MM.1S (cell line): ENCODE data around the gene RFC5.

Experiments used
- DNase-seq: peaks from one replicate; pipeline ENCODE4 v3.0.0-alpha.2; 2015
- H2AFZ ChIP-seq: fragments of 300-600 bp; sonication (generic); 2 replicates; pipeline ENCODE4 v1.6.0; 2016; ENCODE audit warnings: antibody characterized with exemption, low read length
- H3F3A ChIP-seq: fragments of 300-600 bp; sonication (generic); 2 replicates; pipeline ENCODE4 v1.6.1; 2016; ENCODE audit warnings: mild to moderate bottlenecking, antibody characterized with exemption, low read length, moderate library complexity, mixed read lengths; ENCODE audit not compliant: insufficient read depth
- H3K27ac ChIP-seq: fragments of 300-600 bp; sonication (generic); 2 replicates; pipeline ENCODE4 v1.5.1; 2016; ENCODE audit warnings: mild to moderate bottlenecking, low read length
- H3K27me3 ChIP-seq: fragments of 300-600 bp; sonication (generic); replicated peaks from 2 replicates; pipeline ENCODE4 v1.6.0; 2016; ENCODE audit warnings: low read length; ENCODE audit not compliant: insufficient read depth
- H3K36me3 ChIP-seq: fragments of 300-600 bp; sonication (generic); replicated peaks from 2 replicates; pipeline ENCODE4 v1.6.1; 2016; ENCODE audit warnings: mild to moderate bottlenecking, low read length, mixed read lengths; ENCODE audit not compliant: insufficient read depth
- H3K4me1 ChIP-seq: fragments of 300-600 bp; sonication (generic); 2 replicates; pipeline ENCODE4 v1.6.1; 2016; ENCODE audit warnings: low read length, mixed read lengths
- H3K4me2 ChIP-seq: fragments of 300-600 bp; sonication (generic); 2 replicates; pipeline ENCODE4 v1.6.0; 2016; ENCODE audit warnings: low read depth, low read length
- H3K4me3 ChIP-seq: fragments of 300-600 bp; sonication (generic); 2 replicates; pipeline ENCODE4 v1.5.1; 2016; ENCODE audit warnings: low read length, mixed read lengths
- H3K79me2 ChIP-seq: fragments of 300-600 bp; sonication (generic); 2 replicates; pipeline ENCODE4 v1.6.1; 2016; ENCODE audit warnings: mixed run types, low read length, mixed read lengths
- H3K9ac ChIP-seq: fragments of 300-600 bp; sonication (generic); 2 replicates; pipeline ENCODE4 v1.6.1; 2016; ENCODE audit warnings: low read length, mixed read lengths
- H3K9me2 ChIP-seq: fragments of 300-600 bp; sonication (generic); replicated peaks from 2 replicates; pipeline ENCODE4 v1.6.1; 2016; ENCODE audit warnings: mild to moderate bottlenecking, low read length, mixed read lengths; ENCODE audit not compliant: insufficient read depth
- H3K9me3 ChIP-seq: fragments of 300-600 bp; sonication (generic); replicated peaks from 2 replicates; pipeline ENCODE4 v1.6.1; 2016; ENCODE audit warnings: mild to moderate bottlenecking, low read length, mixed read lengths; ENCODE audit not compliant: insufficient read depth
- H4K20me1 ChIP-seq: fragments of 300-600 bp; sonication (generic); 2 replicates; pipeline ENCODE4 v1.6.1; 2016; ENCODE audit warnings: mild to moderate bottlenecking, low read length, moderate library complexity, mixed read lengths; ENCODE audit not compliant: insufficient read depth
- EZH2 ChIP-seq: fragments of 300-600 bp; sonication (generic); optimal IDR thresholded peaks from 2 replicates; pipeline ENCODE3; 2017; ENCODE audit warnings: low read depth, mild to moderate bottlenecking, antibody characterized with exemption, low read length, mixed read lengths
- EZH2phosphoT487 ChIP-seq: fragments of 300-600 bp; sonication (generic); IDR thresholded peaks from 2 replicates; pipeline ENCODE4 v1.6.1; 2018; ENCODE audit warnings: antibody characterized with exemption, low read length
- TF ChIP-seq, protein P1 (sequence below): fragments of 300-600 bp; sonication (generic); IDR thresholded peaks from 2 replicates; pipeline ENCODE4 v1.5.1; 2016; ENCODE audit warnings: antibody characterized with exemption, low read length, mixed read lengths

The RFC5 gene

GRCh38 chr12:117972301-117972700 is 44.2 kb upstream of the RFC5 start:
- Histone ChIP-seq H3K4me2 (no peak overlapping the region), H3K4me1 (no peaks in the 10 kb centered on the region), H3K4me3 (no peak overlapping the region), H3K79me2 (no peaks in the 10 kb centered on the region), H3K9ac (no peak overlapping the region), H3K27ac (no peak overlapping the region), H2AFZ (no peak overlapping the region), H3K9me3 (no peaks in the 10 kb centered on the region), H3F3A (no peaks in the 10 kb centered on the region), H3K27me3 (no peaks in the 10 kb centered on the region), H3K9me2 (no peaks in the 10 kb centered on the region), H3K36me3 (no peaks in the 10 kb centered on the region), H4K20me1 (no peaks in the 10 kb centered on the region)
- DNase-seq: no peak
- TF ChIP-seq EZH2phosphoT487 (no peak), EZH2 (no peak)
- TF ChIP-seq, protein P1, sequence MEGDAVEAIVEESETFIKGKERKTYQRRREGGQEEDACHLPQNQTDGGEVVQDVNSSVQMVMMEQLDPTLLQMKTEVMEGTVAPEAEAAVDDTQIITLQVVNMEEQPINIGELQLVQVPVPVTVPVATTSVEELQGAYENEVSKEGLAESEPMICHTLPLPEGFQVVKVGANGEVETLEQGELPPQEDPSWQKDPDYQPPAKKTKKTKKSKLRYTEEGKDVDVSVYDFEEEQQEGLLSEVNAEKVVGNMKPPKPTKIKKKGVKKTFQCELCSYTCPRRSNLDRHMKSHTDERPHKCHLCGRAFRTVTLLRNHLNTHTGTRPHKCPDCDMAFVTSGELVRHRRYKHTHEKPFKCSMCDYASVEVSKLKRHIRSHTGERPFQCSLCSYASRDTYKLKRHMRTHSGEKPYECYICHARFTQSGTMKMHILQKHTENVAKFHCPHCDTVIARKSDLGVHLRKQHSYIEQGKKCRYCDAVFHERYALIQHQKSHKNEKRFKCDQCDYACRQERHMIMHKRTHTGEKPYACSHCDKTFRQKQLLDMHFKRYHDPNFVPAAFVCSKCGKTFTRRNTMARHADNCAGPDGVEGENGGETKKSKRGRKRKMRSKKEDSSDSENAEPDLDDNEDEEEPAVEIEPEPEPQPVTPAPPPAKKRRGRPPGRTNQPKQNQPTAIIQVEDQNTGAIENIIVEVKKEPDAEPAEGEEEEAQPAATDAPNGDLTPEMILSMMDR: no peak

DNA sequence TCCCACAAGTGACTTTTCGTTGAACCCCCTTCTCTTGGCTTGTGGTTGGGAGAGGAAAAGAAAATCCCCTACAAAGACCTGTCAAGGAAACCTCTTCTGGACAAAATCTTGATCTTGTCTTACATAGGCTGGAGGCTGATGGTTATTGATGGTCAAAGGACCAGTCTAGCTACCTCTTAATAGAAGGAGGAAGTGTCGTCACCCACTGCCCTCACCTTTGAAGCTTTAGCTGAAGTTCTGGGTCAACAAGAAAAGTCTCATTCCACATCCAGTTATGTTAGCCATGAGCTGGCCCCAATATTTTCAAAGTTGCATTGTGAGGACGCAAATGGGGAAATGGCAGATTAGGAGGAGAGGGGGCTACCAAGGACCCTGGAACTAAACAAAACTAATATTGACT is 41.5 kb upstream of the RFC5 start:
- TF ChIP-seq, protein P1: no peak
- TF ChIP-seq EZH2 (no peak), EZH2phosphoT487 (no peak)
- H3K4me1 ChIP-seq: no peaks in the 10 kb centered on the region
- DNase-seq: no peak
- no peaks in the 10 kb centered on the region for H3K79me2 ChIP-seq
- no peaks in the 10 kb centered on the region for H3K36me3 ChIP-seq
- H2AFZ ChIP-seq: no peak overlapping the region
- no peak overlapping the region for H3K27ac ChIP-seq
- no peaks in the 10 kb centered on the region for H3K9me2 ChIP-seq
- no peaks in the 10 kb centered on the region for H3K27me3 ChIP-seq
- no peaks in the 10 kb centered on the region for H4K20me1 ChIP-seq
- H3K4me3 ChIP-seq: no peak overlapping the region
- H3K4me2 ChIP-seq: no peak overlapping the region
- no peak overlapping the region for H3K9ac ChIP-seq
- H3K9me3 ChIP-seq: no peaks in the 10 kb centered on the region
- H3F3A ChIP-seq: no peaks in the 10 kb centered on the region

DNA sequence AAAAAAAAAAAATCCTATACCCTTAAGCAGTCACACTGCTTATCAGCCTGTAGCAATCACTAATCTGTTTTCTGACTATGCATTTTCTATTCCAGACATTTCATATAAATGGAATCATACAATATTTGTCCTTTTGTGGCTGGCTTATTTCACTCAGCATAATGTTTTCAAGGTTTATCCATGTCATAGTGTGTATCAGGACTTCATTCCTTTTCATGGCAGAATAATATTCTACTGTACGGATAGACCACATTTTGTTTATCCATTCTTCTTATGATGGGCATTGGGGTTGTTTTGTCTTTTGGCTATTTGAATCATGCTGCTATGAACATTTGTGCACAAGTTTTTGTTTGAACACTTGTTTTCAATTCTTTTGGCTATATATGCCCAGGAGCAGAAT is 39.1 kb upstream of the RFC5 start:
- no peaks in the 10 kb centered on the region for H3K79me2 ChIP-seq
- no peaks in the 10 kb centered on the region for H3K9me3 ChIP-seq
- no peaks in the 10 kb centered on the region for H3F3A ChIP-seq
- no peaks in the 10 kb centered on the region for H3K4me1 ChIP-seq
- TF ChIP-seq EZH2phosphoT487: no peak
- TF ChIP-seq, protein P1: no peak
- TF ChIP-seq EZH2: no peak
- no peak overlapping the region for H2AFZ ChIP-seq
- DNase-seq: no peak
- H4K20me1 ChIP-seq: no peaks in the 10 kb centered on the region
- H3K4me3 ChIP-seq: no peak overlapping the region
- no peak overlapping the region for H3K27ac ChIP-seq
- H3K9ac ChIP-seq: no peak overlapping the region
- no peaks in the 10 kb centered on the region for H3K36me3 ChIP-seq
- no peaks in the 10 kb centered on the region for H3K9me2 ChIP-seq
- no peak overlapping the region for H3K4me2 ChIP-seq
- no peaks in the 10 kb centered on the region for H3K27me3 ChIP-seq
